Ramos (cell line): Measurements from ENCODE around the gene TNFAIP1.

Source experiments
- in situ Hi-C: fragments of 300-500 bp; cut with MboI; formaldehyde crosslinking; loops from one replicate; pipeline ENCODE4 v1.14.3; 2022; ENCODE audit warnings: low sequenced_read_pairs; ENCODE audit not compliant: unreplicated experiment

Gene TNFAIP1

DNA sequence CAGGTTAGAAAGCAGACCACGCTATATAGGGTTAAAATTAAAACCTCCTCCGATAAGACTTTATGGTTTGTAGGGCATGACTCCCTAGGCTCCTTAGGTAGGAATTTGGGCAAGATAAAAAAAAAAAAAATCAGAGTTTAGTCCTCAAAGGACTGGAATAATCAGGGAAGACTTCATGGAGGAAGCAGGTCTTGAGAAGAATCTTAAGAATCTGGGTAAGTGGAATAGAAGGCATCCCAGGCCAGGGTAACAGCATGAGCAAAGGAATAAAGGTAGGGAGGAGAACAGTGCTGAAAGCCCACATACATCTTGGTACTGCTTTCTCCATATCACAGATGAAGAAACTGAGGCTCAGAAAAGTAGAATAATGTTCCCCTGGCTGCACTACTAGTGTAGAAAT is 55.0 kb downstream of the TNFAIP1 start:
- in situ Hi-C loops = loop anchor here (25.0 kb wide), 1 partner anchor 478 kb away; no protein-coding TSS in a partner anchor

DNA sequence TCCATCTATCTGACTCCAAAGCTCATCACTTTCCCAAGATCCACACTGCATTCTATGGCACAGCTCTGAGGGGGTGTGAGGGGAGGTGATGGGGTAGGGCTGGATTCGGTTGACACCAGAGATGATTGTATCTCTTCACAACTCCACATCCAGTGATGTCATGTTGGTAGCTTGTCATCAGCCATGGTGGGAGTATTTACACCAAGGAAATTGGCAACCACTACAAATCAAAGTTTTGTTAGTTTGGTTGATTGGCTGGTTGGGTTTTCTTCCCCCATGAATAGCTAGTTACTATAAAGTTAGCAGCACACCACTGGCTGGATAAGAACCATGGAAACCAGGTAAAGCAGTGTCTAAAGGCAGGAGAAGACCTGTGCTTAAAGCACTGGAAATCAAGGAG is 55.4 kb downstream of the TNFAIP1 start:
- in situ Hi-C loops = loop anchor here (25.0 kb wide), 1 partner anchor 479 kb away; no protein-coding TSS in a partner anchor

DNA sequence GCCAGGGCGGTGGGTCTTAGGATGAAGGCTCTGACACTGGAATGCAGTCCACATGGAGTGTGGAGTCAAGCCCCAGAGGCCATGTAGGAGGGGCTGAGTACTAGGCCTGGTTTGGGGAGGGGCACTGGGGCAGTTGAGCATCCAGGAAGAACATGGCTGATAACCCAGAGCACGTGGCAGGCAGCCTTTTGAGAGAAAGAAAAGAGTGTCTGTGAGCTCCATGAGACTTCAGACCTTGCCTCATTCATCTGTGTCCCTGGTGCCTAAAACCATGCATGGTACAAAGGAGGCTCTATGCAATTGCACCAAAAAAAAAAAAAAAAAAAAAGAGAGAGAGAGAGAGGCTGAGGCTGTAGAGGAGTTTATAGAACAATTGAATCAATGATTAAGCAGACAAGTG is 55.8 kb downstream of the TNFAIP1 start:
- in situ Hi-C loops = loop anchor here (25.0 kb wide), 1 partner anchor 479 kb away; no protein-coding TSS in a partner anchor

GRCh38 chr17:28392491-28392890 is 56.9 kb downstream of the TNFAIP1 start:
- in situ Hi-C loops = loop anchor here (25.0 kb wide), 1 partner anchor 480 kb away; no protein-coding TSS in a partner anchor

GRCh38 chr17:28394337-28395116 is 59.0 kb downstream of the TNFAIP1 start:
- in situ Hi-C loops = loop anchor here (25.0 kb wide), 1 partner anchor 482 kb away; no protein-coding TSS in a partner anchor

DNA sequence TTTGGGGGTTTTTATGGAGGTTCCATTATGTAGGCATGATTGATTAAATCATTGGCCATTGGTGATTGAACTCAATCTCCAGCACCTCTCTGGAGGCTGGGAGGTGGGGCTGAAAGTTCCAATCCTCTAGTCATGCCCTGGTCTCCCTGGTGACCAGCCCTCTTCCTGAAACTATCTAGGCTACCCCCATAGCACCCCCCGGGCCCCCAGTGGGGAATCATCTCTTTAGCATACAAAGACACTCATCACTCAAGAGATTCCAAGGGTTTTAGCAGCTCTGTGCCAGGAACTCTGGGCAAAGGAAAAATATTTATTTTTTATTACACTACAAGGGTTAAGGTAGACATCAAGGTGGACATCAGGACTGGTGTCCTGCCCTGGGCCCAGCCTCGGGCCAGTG is 59.9 kb downstream of the TNFAIP1 start:
- in situ Hi-C loops = loop anchor here (25.0 kb wide), 1 partner anchor 483 kb away; no protein-coding TSS in a partner anchor

GRCh38 chr17:28395968-28396367 is 60.4 kb downstream of the TNFAIP1 start:
- in situ Hi-C loops = loop anchor here (25.0 kb wide), 1 partner anchor 484 kb away; no protein-coding TSS in a partner anchor
